Fibroblast of pulmonary artery (primary cell): ENCODE measurements around the gene TENM4.

ENCODE experiments used
- DNase-seq: peaks from one replicate; pipeline ENCODE4 v3.0.0-alpha.2; 2010; ENCODE audit warnings: low read depth
- H3K4me3 ChIP-seq: replicated peaks from 2 replicates; pipeline ENCODE4 v1.5.1; 2011; ENCODE audit warnings: low read depth, mild to moderate bottlenecking, control low read depth, low read length, moderate library complexity
- CTCF ChIP-seq: IDR thresholded peaks from 2 replicates; pipeline ENCODE4 v1.5.1; 2011; ENCODE audit warnings: mild to moderate bottlenecking, control low read depth, low read length, inconsistent platforms; ENCODE audit errors: missing control alignments

Gene TENM4

DNA sequence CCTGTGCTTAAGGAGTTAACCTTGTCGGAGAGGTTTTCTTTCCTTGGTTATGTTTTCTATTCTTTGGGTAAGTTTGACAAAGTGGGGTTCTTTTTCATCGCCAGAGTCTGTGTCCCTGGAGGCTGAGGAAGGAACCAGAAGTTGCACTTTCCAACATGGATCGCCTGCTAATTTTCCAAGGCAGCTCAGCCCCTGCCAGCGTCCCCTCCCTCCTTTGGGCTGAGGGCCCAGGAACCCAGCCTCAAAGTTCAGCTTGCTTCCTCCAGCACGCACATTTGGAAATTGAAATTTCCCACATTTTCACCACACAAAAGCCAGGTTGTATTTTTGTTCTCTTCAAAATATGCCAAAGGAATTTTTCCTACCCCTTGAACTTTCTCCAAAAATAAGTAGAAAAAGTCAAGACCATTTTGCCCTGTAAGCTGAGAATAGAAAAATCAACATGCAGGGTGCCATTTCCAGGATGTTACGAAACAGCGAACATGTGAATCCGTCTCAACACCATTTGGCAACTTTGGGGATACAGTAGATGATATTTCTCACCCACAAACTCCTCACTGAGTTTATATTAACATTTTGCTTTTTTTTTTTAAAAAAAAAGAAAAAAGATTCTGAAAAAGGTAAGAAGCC is 343.5 kb downstream of the TENM4 start:
- H3K4me3 ChIP-seq = no peak overlapping the region
- DNase-seq = peak; percentile 50
- no peak for TF ChIP-seq CTCF

DNA sequence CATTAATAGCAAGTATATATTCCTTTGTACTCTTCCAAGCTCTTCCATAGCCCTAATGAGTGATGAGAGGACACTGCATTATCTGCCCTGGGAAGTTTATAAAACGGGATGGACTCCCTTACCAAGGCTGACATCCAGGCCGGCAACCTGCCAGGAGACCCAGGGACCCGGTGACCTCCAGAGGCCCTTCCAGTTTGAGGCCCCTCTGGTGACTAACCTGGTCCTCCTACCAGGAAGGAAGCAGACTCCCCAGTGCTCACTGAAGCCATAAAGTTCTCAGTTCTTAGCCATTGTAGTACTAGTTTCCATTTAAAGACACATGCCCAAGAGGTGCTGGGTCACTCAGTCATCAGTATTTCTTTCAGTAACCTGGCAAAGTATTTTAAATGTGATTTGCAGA is 345.4 kb downstream of the TENM4 start:
- no peak for TF ChIP-seq CTCF
- no peak for DNase-seq
- no peak overlapping the region for H3K4me3 ChIP-seq

- no peak for DNase-seq
- TF ChIP-seq CTCF = no peak
- H3K4me3 ChIP-seq = no peak overlapping the region
Measured at GRCh38 chr11:79094616-79095015, 346.2 kb downstream of the TENM4 start.

DNA sequence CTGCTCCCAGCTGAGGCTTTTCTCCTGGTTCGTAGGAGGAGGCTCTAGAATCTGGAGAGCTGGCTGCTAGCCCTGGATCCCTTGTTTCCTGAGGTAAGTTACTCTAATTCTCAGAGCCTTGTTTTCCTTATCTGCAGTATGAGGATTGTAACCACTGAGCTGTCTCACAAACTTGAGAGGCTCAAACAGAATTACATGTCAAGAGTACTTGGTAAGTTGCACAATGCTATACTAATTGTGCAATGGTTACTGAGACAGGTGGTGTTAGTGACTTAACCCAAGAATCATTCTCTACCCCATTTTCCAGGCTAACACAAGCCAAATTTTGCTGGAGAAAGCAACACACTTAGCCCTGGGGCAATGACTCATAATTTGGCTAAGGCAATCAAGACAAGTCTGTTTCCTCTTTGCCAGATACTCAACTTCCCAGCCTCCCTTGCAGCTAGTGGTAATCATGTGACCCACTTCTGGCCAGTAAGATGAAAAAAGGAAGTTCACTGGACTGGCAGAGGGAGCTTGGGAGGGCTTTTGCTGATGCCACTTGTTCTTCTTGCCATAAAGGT is 348.0 kb downstream of the TENM4 start:
- H3K4me3 ChIP-seq = no peak overlapping the region
- DNase-seq = peak; percentile 99
- no peak for TF ChIP-seq CTCF

- no peak overlapping the region for H3K4me3 ChIP-seq
- TF ChIP-seq CTCF = no peak
- DNase-seq = no peak
Measured at GRCh38 chr11:79090191-79090705, 350.6 kb downstream of the TENM4 start.

- no peak overlapping the region for H3K4me3 ChIP-seq
- DNase-seq = no peak
- TF ChIP-seq CTCF = no peak
Measured at GRCh38 chr11:79089601-79090000, 351.2 kb downstream of the TENM4 start.

DNA sequence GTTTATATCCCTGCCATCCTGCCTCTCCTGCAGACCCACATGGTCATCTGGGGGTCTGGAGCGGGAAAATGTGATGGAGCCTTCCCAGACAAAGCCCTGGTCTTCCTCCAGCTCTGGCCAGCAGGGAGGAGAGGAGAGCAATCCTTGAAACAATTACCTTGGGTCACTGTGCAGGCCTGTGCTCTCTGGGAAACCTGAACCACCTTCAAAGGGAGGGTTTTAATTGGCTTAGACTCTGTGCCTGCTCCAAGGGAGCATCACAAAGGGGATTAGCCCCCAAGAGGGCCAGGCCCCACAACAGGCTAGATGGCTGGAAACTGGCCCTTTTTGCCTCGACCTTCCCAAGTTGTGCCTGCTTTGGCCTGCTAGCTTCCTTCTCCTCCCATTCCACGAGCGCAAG is 351.9 kb downstream of the TENM4 start:
- H3K4me3 ChIP-seq = no peak overlapping the region
- no peak for TF ChIP-seq CTCF

More for the DNA sequence above, 351.9 kb downstream of the TENM4 start:
- no peak for DNase-seq
